Measurements from ENCODE around the gene PPRC1.

- no peak for TF ChIP-seq EZH2 (IDR thresholded peaks at IDR 0.05; ENCODE audit: insufficient read depth, poor library complexity, severe bottlenecking)
- TF ChIP-seq EZH2phosphoT487 (IDR thresholded peaks at IDR 0.05; ENCODE audit: insufficient read depth, low read depth) = no peak
Observed at GRCh38 chr10:102153093-102153620, 20.3 kb downstream of the PPRC1 start.

All from GM23248 (cell line).